Body of pancreas (tissue), 4 donors: Measurements from ENCODE around the gene C2orf69.

Experiments
- POLR2A ChIP-seq, 3 donors: fragments of 450-650 bp; IDR thresholded peaks; one replicate each; pipeline ENCODE4 v1.6.1; 2016; ENCODE audit warnings: antibody characterized with exemption in 3 of 3, mild to moderate bottlenecking in 2 of 3
- TF ChIP-seq, protein P1 (sequence below), 7 experiments: fragments of 450-650 bp in 4 of 7; fragments of 200-600 bp in 3 of 7; sonication (generic) in 3 of 7; IDR thresholded peaks; one replicate each; pipeline ENCODE4 v1.5.1; 2016 to 2019; ENCODE audit warnings: antibody characterized with exemption in 7 of 7

DNA sequence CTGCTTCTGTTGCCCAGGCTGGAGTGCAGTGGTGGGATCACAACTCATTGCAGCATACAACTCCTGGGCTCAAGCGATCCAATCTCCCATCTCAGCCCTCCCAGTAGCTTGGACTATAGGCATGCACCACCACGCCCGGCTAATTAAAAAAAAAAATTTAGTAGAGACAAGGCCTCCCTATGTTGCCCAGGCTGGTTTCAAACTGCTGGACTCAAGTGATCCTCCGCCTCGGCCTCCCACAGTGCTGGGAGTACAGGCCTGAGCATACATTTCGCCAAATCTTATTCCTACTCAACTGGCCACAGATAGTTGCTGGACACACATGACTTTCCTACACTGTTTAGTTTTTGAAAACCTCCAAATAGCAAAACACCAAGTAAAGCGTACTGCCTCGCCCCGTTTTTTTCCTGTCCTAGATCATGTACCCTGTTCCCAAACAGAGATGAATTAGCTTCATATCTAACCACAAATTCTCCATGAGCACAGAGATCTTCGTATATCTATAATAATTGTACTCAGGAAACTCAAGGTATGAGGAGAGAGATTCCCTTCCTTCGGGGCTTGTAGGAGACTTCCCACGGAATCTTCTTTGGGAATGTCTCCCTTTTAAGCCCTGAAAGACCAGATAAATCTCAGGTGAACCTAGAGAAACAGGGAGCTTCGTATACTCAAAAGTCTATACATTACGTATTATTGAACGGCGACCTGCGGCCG, 598 bp upstream of the C2orf69 start:
- TF ChIP-seq, protein P1, sequence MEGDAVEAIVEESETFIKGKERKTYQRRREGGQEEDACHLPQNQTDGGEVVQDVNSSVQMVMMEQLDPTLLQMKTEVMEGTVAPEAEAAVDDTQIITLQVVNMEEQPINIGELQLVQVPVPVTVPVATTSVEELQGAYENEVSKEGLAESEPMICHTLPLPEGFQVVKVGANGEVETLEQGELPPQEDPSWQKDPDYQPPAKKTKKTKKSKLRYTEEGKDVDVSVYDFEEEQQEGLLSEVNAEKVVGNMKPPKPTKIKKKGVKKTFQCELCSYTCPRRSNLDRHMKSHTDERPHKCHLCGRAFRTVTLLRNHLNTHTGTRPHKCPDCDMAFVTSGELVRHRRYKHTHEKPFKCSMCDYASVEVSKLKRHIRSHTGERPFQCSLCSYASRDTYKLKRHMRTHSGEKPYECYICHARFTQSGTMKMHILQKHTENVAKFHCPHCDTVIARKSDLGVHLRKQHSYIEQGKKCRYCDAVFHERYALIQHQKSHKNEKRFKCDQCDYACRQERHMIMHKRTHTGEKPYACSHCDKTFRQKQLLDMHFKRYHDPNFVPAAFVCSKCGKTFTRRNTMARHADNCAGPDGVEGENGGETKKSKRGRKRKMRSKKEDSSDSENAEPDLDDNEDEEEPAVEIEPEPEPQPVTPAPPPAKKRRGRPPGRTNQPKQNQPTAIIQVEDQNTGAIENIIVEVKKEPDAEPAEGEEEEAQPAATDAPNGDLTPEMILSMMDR (IDR thresholded peaks at IDR 0.05): no peak
- TF ChIP-seq POLR2A (IDR thresholded peaks at IDR 0.05): no peak
